Adrenal gland (tissue), 5 donors: ENCODE measurements around the gene SCN10A.

Experiments used
- CTCF ChIP-seq, 6 experiments: fragments of 450-650 bp in 4 of 6; fragments of 200-600 bp in 2 of 6; sonication (generic) in 1 of 6; IDR thresholded peaks; 1 replicate in 5 of 6; 2 replicates in 1 of 6; pipeline versions ENCODE4 v1.5.1 to v1.8.0; 2016 to 2021; ENCODE audit warnings: antibody characterized with exemption in 6 of 6, mild to moderate bottlenecking in 2 of 6, moderate library complexity in 1 of 6
- POLR2A ChIP-seq, 2 donors: fragments of 450-650 bp; IDR thresholded peaks; one replicate each; pipeline ENCODE4 v1.6.1; 2017; ENCODE audit warnings: antibody characterized with exemption in 2 of 2, mild to moderate bottlenecking in 2 of 2, moderate library complexity in 1 of 2
- donor health status: DM: no; HTN: no; CAD: no.

- TF ChIP-seq CTCF (IDR thresholded peaks at IDR 0.05): no peak
- no peak for TF ChIP-seq POLR2A (IDR thresholded peaks at IDR 0.05)
Measured at GRCh38 chr3:38649500-38650247, 166.3 kb downstream of the SCN10A start, which contains the start of gene SCN5A.
